Fibroblast of pulmonary artery (primary cell): Measurements from ENCODE around the gene CFAP74.

Experiments used
- DNase-seq: peaks from one replicate; pipeline ENCODE4 v3.0.0-alpha.2; 2010; ENCODE audit warnings: low read depth
- H3K4me3 ChIP-seq: replicated peaks from 2 replicates; pipeline ENCODE4 v1.5.1; 2011; ENCODE audit warnings: low read depth, mild to moderate bottlenecking, control low read depth, low read length, moderate library complexity
- CTCF ChIP-seq: IDR thresholded peaks from 2 replicates; pipeline ENCODE4 v1.5.1; 2011; ENCODE audit warnings: mild to moderate bottlenecking, control low read depth, low read length, inconsistent platforms; ENCODE audit errors: missing control alignments

The CFAP74 gene

DNA sequence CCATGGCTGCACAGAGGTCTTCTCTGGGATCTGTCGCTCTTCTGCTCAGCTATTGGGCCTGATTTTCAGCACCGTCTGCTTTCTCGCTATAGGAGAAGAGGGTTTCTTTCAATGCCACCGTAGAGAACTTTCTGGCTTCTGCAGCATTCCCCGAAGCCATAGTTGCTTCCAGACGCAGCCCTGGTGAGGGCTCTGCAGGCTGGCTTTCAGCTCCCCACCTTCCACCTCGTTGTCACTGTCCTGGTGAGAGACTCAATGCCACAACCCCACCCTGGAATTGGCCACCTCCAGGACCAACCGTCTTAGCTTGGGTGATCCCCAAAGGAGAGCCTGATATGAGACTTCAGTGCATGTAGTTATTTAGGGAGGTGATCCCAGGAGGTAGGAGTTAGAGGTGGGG, 34.6 kb upstream of the CFAP74 start:
- no peak for TF ChIP-seq CTCF
- no peak for DNase-seq

GRCh38 chr1:2037314-2037979, 33.9 kb upstream of the CFAP74 start:
- no peak overlapping the region for H3K4me3 ChIP-seq
- no peak for DNase-seq
- TF ChIP-seq CTCF, result no peak

More for the DNA sequence above, 34.6 kb upstream of the CFAP74 start:
- H3K4me3 ChIP-seq, result no peak overlapping the region

- no peak overlapping the region for H3K4me3 ChIP-seq
- TF ChIP-seq CTCF, result no peak
- no peak for DNase-seq
Observed at GRCh38 chr1:2036287-2036686, 32.7 kb upstream of the CFAP74 start.

DNA sequence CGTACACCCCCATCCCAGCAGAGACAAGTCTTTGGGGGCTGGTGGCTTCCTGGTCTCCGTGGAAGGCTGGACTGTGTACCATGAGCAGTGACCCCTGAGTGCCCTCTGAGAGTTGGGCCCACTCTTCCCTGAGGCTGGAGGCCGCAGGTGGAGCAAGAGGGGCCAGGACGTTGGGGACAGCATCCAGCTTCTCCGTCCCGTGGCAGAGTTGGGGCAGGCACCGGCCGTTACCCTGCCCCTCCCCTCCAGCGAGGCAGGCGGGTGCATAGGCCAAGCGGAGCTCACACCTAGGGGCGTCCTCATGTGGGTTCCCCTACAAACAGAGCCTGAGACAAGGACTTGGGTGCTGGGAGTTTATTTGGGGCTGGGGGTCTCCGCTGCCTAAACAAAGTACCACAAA, 29.6 kb upstream of the CFAP74 start:
- TF ChIP-seq CTCF, result no peak
- no peak for DNase-seq
- H3K4me3 ChIP-seq, result no peak overlapping the region

DNA sequence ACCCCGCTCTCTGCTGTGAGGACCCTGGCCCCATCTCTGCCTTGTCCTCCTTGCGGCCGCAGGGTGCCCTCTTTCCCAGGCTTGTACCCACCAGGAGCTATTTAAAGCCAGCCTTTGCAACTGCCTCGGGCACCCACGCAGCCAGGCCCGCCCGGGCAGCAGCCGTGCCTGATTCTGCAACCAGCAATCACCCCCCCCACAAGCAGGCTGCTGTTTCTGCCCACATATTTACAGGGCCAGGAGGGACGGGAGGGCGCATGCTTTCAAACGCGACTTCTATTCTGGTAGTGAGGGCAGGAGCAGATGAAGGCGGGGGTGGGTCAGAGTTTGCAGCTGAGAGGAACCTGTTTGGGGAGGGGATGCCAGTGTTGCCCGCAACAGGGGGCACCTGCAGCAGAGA, 29.2 kb upstream of the CFAP74 start:
- H3K4me3 ChIP-seq, result no peak overlapping the region
- TF ChIP-seq CTCF, result no peak
- DNase-seq, result no peak

- no peak overlapping the region for H3K4me3 ChIP-seq
- no peak for DNase-seq
- TF ChIP-seq CTCF, result no peak
Observed at GRCh38 chr1:2031546-2032540, 28.3 kb upstream of the CFAP74 start.
